Endothelial cell of umbilical vein (primary cell): Measurements from ENCODE around the gene LRRC8D. TPM values are rescaled to one million over a fixed set of nuclear protein-coding genes. Genes with fewer than 3 reads are reported as not detected.

Source experiments
- BruUV-seq: library from RNA; stranded (reverse); fragments of 400-500 nt; replicated peaks from 2 replicates; lab custom pipeline; 2021; lab: Mats Ljungman, UMichigan
- CTCF ChIA-PET: fragments of 300-600, 350-600 bp; sonication (Branson Sonifier 250); formaldehyde crosslinking; loops from one replicate; lab custom pipeline; 2021; ENCODE audit warnings: antibody characterized with exemption, inconsistent platforms; lab: Charles Lee
- POLR2A ChIA-PET: fragments of 300-600, 350-600 bp; sonication (Branson Sonifier 250); formaldehyde crosslinking; loops from one replicate; lab custom pipeline; 2021; ENCODE audit warnings: antibody characterized with exemption, inconsistent platforms; lab: Charles Lee
- DNase-seq: peaks from one replicate; pipeline ENCODE4 v3.0.0-alpha.2; 2011; ENCODE audit warnings: low read depth, low spot score
- FAIRE-seq: peaks from 2 replicates; lab custom pipeline; 2011; peaks lifted over from hg19 to GRCh38; lab: Jason Lieb, UNC
- H2AFZ ChIP-seq: 2 replicates; pipeline ENCODE4 v1.6.0; 2012; ENCODE audit warnings: low read depth, low read length, control low read depth, inconsistent platforms
- H3K27ac ChIP-seq: 2 replicates; pipeline ENCODE4 v1.5.1; 2011; ENCODE audit warnings: low read depth, mild to moderate bottlenecking, control low read depth, low read length, moderate library complexity; ENCODE audit not compliant: insufficient read depth
- H3K27me3 ChIP-seq, 2 experiments: 2 replicates each; pipeline versions ENCODE4 v1.6.0 to v1.6.1; 2011; ENCODE audit warnings: low read length in 2 of 2, mixed read lengths in 1 of 2; ENCODE audit not compliant: control insufficient read depth in 2 of 2, insufficient read depth in 2 of 2
- H3K36me3 ChIP-seq, 2 experiments: 2 replicates in 1 of 2; 3 replicates in 1 of 2; pipeline ENCODE4 v1.5.1; 2011; ENCODE audit warnings: low read length in 2 of 2, mild to moderate bottlenecking in 1 of 2, moderate library complexity in 1 of 2; ENCODE audit not compliant: control insufficient read depth in 2 of 2, insufficient read depth in 2 of 2; ENCODE audit errors: extremely low read depth in 1 of 2
- H3K4me1 ChIP-seq: 3 replicates; pipeline ENCODE4 v1.5.1; 2011; ENCODE audit warnings: mild to moderate bottlenecking, low read length; ENCODE audit not compliant: control insufficient read depth, insufficient read depth; ENCODE audit errors: extremely low read depth
- H3K4me2 ChIP-seq: 2 replicates; pipeline ENCODE4 v1.6.1; 2011; ENCODE audit warnings: low read length, control low read depth, mixed read lengths; ENCODE audit not compliant: insufficient read depth
- H3K4me3 ChIP-seq, 3 experiments: fragments of 200-600 bp in 1 of 3; sonication (generic), shearing (Covaris generic) in 1 of 3; replicated peaks in 1 of 3; 2 replicates each; pipeline ENCODE4 v1.5.1; 2011 to 2016; ENCODE audit warnings: control low read depth in 3 of 3, low read length in 3 of 3, mild to moderate bottlenecking in 2 of 3, inconsistent platforms in 1 of 3, low read depth in 1 of 3, moderate library complexity in 1 of 3; ENCODE audit not compliant: insufficient read depth in 1 of 3
- H3K79me2 ChIP-seq: 2 replicates; pipeline ENCODE4 v1.6.0; 2012; ENCODE audit warnings: low read length, inconsistent platforms; ENCODE audit not compliant: control insufficient read depth, insufficient read depth
- H3K9ac ChIP-seq: replicated peaks from 2 replicates; pipeline ENCODE3; 2011; ENCODE audit warnings: low read length, control low read depth; ENCODE audit not compliant: insufficient read depth; ENCODE audit errors: extremely low read depth
- H3K9me1 ChIP-seq: replicated peaks from 3 replicates; pipeline ENCODE4 v1.6.0; 2011; ENCODE audit warnings: mild to moderate bottlenecking, low read length; ENCODE audit not compliant: control insufficient read depth, insufficient read depth; ENCODE audit errors: extremely low read depth
- H3K9me3 ChIP-seq: replicated peaks from 2 replicates; pipeline ENCODE4 v1.5.1; 2012; ENCODE audit warnings: low read length, inconsistent platforms; ENCODE audit not compliant: control insufficient read depth, insufficient read depth
- H4K20me1 ChIP-seq: replicated peaks from 2 replicates; pipeline ENCODE3; 2011; ENCODE audit warnings: mild to moderate bottlenecking, low read length; ENCODE audit not compliant: control insufficient read depth, insufficient read depth; ENCODE audit errors: extremely low read depth
- EZH2 ChIP-seq: IDR thresholded peaks from 2 replicates; pipeline ENCODE4 v1.6.1; 2012; ENCODE audit warnings: borderline replicate concordance, low read depth, mild to moderate bottlenecking, moderate library complexity, low read length, inconsistent platforms; ENCODE audit not compliant: severe bottlenecking
- FOS ChIP-seq: IDR thresholded peaks from 2 replicates; pipeline ENCODE4 v1.6.1; 2011; ENCODE audit warnings: mild to moderate bottlenecking, low read length, moderate library complexity, borderline replicate concordance; ENCODE audit not compliant: insufficient read depth
- GATA2 ChIP-seq: IDR thresholded peaks from 2 replicates; pipeline ENCODE4 v1.7.0; 2011; ENCODE audit warnings: low read depth, mild to moderate bottlenecking, moderate library complexity, mixed read lengths, low read length; ENCODE audit not compliant: insufficient read length, insufficient read depth
- JUN ChIP-seq: IDR thresholded peaks from 2 replicates; pipeline ENCODE4 v1.6.1; 2011; ENCODE audit warnings: borderline replicate concordance, low read depth; ENCODE audit not compliant: insufficient read length, insufficient read depth
- MYC ChIP-seq: IDR thresholded peaks from one replicate; pipeline ENCODE4 v1.6.1; 2011; ENCODE audit warnings: mild to moderate bottlenecking, low read depth, low read length
- POLR2A ChIP-seq: IDR thresholded peaks from 2 replicates; pipeline ENCODE4 v1.6.1; 2012; ENCODE audit warnings: low read depth, mild to moderate bottlenecking, control low read depth, low read length
- POLR2AphosphoS5 ChIP-seq: IDR thresholded peaks from 2 replicates; pipeline ENCODE4 v1.6.1; 2012; ENCODE audit warnings: low read depth, mild to moderate bottlenecking, control low read depth, low read length, moderate library complexity; ENCODE audit not compliant: insufficient read depth
- dilution Hi-C: fragments of 300-500 bp; cut with MboI; formaldehyde crosslinking; loops from one replicate; pipeline ENCODE4 v1.15.0; 2019; ENCODE audit warnings: low sequenced_read_pairs; ENCODE audit not compliant: extremely low pct_ligation_motif_present
- intact Hi-C: fragments of 100-400 bp; cut with micrococcal nuclease; formaldehyde crosslinking; loops from one replicate; pipeline ENCODE4 v1.10.0; 2022
- polyA plus RNA-seq, 4 experiments: library from polyadenylated mRNA; depleted of rRNA in 3 of 4; stranded (reverse) in 3 of 4; unstranded in 1 of 4; fragments of >200 nt; gene quantifications; 2 replicates each; pipeline versions ENCODE4 v1.2.1 to v1.2.3, GENCODE V29; 2011 to 2012; ENCODE audit warnings: missing spikeins in 1 of 4
- total RNA-seq: library from RNA; stranded (reverse); gene quantifications from 2 replicates; pipeline ENCODE4 v1.2.3, GENCODE V29; 2021
- TF ChIP-seq, protein P1 (sequence below): IDR thresholded peaks from 2 replicates; pipeline ENCODE4 v1.6.1; 2011; ENCODE audit not compliant: insufficient read depth, insufficient read length
- TF ChIP-seq, protein P2 (sequence below), 2 donors: IDR thresholded peaks; 1 replicate in 1 of 2; 2 replicates in 1 of 2; pipeline ENCODE4 v1.5.1; 2011; ENCODE audit warnings: low read length in 2 of 2, mild to moderate bottlenecking in 2 of 2, moderate library complexity in 2 of 2, control low read depth in 1 of 2, inconsistent platforms in 1 of 2, low read depth in 1 of 2; ENCODE audit not compliant: insufficient read depth in 1 of 2; ENCODE audit errors: extremely low read depth in 1 of 2

The LRRC8D gene
- total and polyA plus RNA-seq, 2 donors (not counting 3 experiments of a cell fraction or from before 2014, with no cell fraction given): 31.9 to 37.7 TPM

DNA sequence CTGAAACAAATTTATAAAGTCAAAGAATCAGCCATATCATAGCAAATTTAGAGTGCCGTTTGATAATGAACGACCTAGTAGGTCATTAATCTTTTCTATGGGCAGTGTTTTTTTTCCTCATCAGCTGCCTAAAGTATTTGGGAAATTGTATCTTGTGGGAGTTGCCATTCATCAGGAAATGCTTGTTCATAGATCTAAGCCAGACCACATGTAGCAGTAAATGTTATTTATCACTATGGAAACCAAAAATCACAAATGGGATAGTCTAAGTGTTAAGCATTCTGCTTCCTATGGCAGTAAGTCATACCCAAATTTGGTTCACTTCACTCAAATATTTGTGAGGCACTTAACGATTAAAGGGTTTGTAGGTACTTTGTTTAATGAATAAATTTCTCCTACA lies 52.9 kb downstream of the LRRC8D start:
- intact Hi-C loops: loop anchor here (5.0 kb wide), 1 partner anchor 34 kb away; no protein-coding TSS in a partner anchor
- CTCF ChIA-PET: interaction anchor here (1.0 to 1.9 kb wide), 3 partner anchors 10 to 69 kb away, joined by 3 to 6 read pairs (median 4); no protein-coding TSS in a partner anchor
- POLR2A ChIA-PET: no interaction called here

DNA sequence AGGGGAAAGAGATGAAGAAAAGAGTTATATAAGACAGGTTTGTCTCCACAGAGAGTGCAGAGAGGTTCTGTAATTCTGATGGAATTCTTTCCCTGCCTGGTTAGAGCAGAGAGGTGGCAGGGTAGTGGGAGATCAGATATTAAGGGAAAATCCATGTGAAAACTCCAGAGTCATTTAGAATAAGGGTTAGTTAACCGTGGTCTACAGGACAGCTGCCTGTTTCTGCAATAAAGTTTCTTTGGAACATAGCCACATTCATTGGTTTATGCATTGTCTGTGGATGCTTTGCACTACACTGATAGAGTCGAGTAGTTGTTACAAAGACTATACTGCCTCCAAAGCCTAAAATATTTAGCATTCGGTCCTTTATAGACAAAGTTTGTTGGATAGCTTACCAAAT lies 55.6 kb downstream of the LRRC8D start:
- no TSS peak for BruUV-seq
- no peak overlapping the region for H2AFZ ChIP-seq
- FAIRE-seq (no peak), DNase-seq (no peak)
- peaks cover 14% of the 10 kb centered on the region for H3K79me2 ChIP-seq
- dilution Hi-C loops (no loop called here), intact Hi-C loops (no loop called here)
- H3K27ac ChIP-seq: no peak overlapping the region
- H4K20me1 ChIP-seq: no peaks in the 10 kb centered on the region
- H3K4me2 ChIP-seq: no peak overlapping the region
- no peak overlapping the region for H3K4me3 ChIP-seq
- no peaks in the 10 kb centered on the region for H3K9me3 ChIP-seq
- H3K4me1 ChIP-seq: peaks cover 6% of the 10 kb centered on the region
- ChIA-PET CTCF (no interaction called here), POLR2A (interaction anchor here (0.8 kb wide), 1 partner anchor 53 kb away, joined by 3 read pairs; no protein-coding TSS in a partner anchor)
- H3K27me3 ChIP-seq: no peaks in the 10 kb centered on the region
- H3K36me3 ChIP-seq: peaks cover 0 to 3% of the 10 kb centered on the region in 2 experiments
- H3K9ac ChIP-seq: no peak overlapping the region
- no peaks in the 10 kb centered on the region for H3K9me1 ChIP-seq
- TF ChIP-seq, protein P1, sequence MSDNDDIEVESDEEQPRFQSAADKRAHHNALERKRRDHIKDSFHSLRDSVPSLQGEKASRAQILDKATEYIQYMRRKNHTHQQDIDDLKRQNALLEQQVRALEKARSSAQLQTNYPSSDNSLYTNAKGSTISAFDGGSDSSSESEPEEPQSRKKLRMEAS: no peak
- no peak for TF ChIP-seq FOS
- no peak for TF ChIP-seq JUN
- TF ChIP-seq MYC: no peak
- no peak for TF ChIP-seq POLR2AphosphoS5
- no peak for TF ChIP-seq POLR2A
- TF ChIP-seq EZH2: no peak
- no peak for TF ChIP-seq GATA2
- TF ChIP-seq, protein P2, sequence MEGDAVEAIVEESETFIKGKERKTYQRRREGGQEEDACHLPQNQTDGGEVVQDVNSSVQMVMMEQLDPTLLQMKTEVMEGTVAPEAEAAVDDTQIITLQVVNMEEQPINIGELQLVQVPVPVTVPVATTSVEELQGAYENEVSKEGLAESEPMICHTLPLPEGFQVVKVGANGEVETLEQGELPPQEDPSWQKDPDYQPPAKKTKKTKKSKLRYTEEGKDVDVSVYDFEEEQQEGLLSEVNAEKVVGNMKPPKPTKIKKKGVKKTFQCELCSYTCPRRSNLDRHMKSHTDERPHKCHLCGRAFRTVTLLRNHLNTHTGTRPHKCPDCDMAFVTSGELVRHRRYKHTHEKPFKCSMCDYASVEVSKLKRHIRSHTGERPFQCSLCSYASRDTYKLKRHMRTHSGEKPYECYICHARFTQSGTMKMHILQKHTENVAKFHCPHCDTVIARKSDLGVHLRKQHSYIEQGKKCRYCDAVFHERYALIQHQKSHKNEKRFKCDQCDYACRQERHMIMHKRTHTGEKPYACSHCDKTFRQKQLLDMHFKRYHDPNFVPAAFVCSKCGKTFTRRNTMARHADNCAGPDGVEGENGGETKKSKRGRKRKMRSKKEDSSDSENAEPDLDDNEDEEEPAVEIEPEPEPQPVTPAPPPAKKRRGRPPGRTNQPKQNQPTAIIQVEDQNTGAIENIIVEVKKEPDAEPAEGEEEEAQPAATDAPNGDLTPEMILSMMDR (IDR thresholded peaks at IDR 0.05; ENCODE audit: extremely low read depth in 1 of 2, insufficient read depth in 1 of 2, low read depth in 1 of 2, low read length in 2 of 2): no peak

More for the DNA sequence above, 52.9 kb downstream of the LRRC8D start:
- Histone ChIP-seq H3K9me3 (no peaks in the 10 kb centered on the region), H4K20me1 (no peaks in the 10 kb centered on the region), H3K36me3 (peaks cover 0 to 3% of the 10 kb centered on the region in 2 experiments), H3K4me1 (peaks cover 6% of the 10 kb centered on the region), H2AFZ (no peak overlapping the region), H3K9me1 (no peaks in the 10 kb centered on the region), H3K27ac (no peak overlapping the region), H3K9ac (no peak overlapping the region), H3K4me2 (no peak overlapping the region), H3K27me3 (no peaks in the 10 kb centered on the region), H3K4me3 (no peak overlapping the region), H3K79me2 (peaks cover 14% of the 10 kb centered on the region)
- no TSS peak for BruUV-seq
- peak; percentile 54 for FAIRE-seq
- DNase-seq: peak; percentile 76
- dilution Hi-C loops: no loop called here
- TF ChIP-seq, protein P2 (IDR thresholded peaks at IDR 0.05; ENCODE audit: extremely low read depth in 1 of 2, insufficient read depth in 1 of 2, low read depth in 1 of 2, low read length in 2 of 2): no peak
- TF ChIP-seq JUN: peak; percentile 25
